Stimulated activated CD4-positive, alpha-beta T cell treated with anti-CD3 and anti-CD28 coated beads, Interleukin-1b, Interleukin-23, amount 100 ng/mL, for 24 hours (primary cell): ENCODE data around the gene PRM2.
A peak's percentile ranks its signal among the peaks of the same experiment; 100 is the strongest.

ENCODE experiments used
- DNase-seq, 4 experiments: peaks; one replicate each; pipeline ENCODE4 v3.0.0-alpha.2; 2020; ENCODE audit warnings: low read depth in 4 of 4, low spot score in 1 of 4

Gene PRM2

GRCh38 chr16:11264155-11264832 is 12.0 kb downstream of the PRM2 start:
- DNase-seq = no peak

GRCh38 chr16:11263737-11264136 is 12.5 kb downstream of the PRM2 start:
- no peak for DNase-seq

GRCh38 chr16:11262915-11263314 is 13.4 kb downstream of the PRM2 start:
- no peak for DNase-seq

- no peak for DNase-seq
These were observed 15.7 kb downstream of the PRM2 start for GRCh38 chr16:11260596-11260966.

- no peak for DNase-seq
These were observed 16.4 kb downstream of the PRM2 start for GRCh38 chr16:11259655-11260595.

GRCh38 chr16:11258553-11259492 is 17.5 kb downstream of the PRM2 start:
- DNase-seq = no peak

GRCh38 chr16:11257131-11257938 is 18.9 kb downstream of the PRM2 start:
- no peak for DNase-seq

GRCh38 chr16:11256661-11257130 is 19.6 kb downstream of the PRM2 start:
- DNase-seq = no peak

- DNase-seq = peak; percentile 74 to 86 (median 80)
These were observed 20.3 kb downstream of the PRM2 start, which contains the start of gene SOCS1 for GRCh38 chr16:11255737-11256660. TSS of gene SOCS1 (minus strand) at chr16:11256204. CDS start at chr16:11255478, 726 bp downstream.

- DNase-seq = no peak
These were observed 21.2 kb downstream of the PRM2 start for GRCh38 chr16:11254913-11255736.

- DNase-seq = no peak
These were observed 22.0 kb downstream of the PRM2 start for GRCh38 chr16:11253995-11254912.

GRCh38 chr16:11253009-11253994 is 23.0 kb downstream of the PRM2 start:
- no peak for DNase-seq

- DNase-seq = no peak
These were observed 23.8 kb downstream of the PRM2 start for GRCh38 chr16:11252482-11252931.

GRCh38 chr16:11251525-11252481 is 24.5 kb downstream of the PRM2 start:
- peak in 3 of 4 experiments; percentile 62 to 86 (median 77) for DNase-seq
